GM12878 (cell line): ENCODE data around the gene EEF2K. TPM values are rescaled to one million over a fixed set of nuclear protein-coding genes. Genes with fewer than 3 reads are reported as not detected.

Experiments
- ATAC-seq: fragments of 200-7000 bp; cut with Tn5 transposase; 3 replicates; pipeline ENCODE4 v1.9.1; 2020; ENCODE audit warnings: mild to moderate bottlenecking, moderate library complexity
- BruUV-seq: library from RNA; stranded (reverse); fragments of 400-500 nt; replicated peaks from 2 replicates; lab custom pipeline; 2021; lab: Mats Ljungman, UMichigan
- CTCF ChIA-PET: fragments of 300-600 bp; sonication (Branson Sonifier 250); formaldehyde crosslinking; extraction: SDS; loops from one replicate; lab custom pipeline; 2021; ENCODE audit warnings: inconsistent platforms; lab: Yijun Ruan, JAX
- POLR2A ChIA-PET: fragments of 350-600 bp; formaldehyde crosslinking; extraction: SDS; loops from one replicate; lab custom pipeline; 2021; ENCODE audit warnings: inconsistent platforms; lab: Charles Lee
- RAD21 ChIA-PET: fragments of 300-600 bp; sonication (Branson Sonifier 250); formaldehyde crosslinking; loops from one replicate; lab custom pipeline; 2023; ENCODE audit warnings: antibody characterized with exemption; ENCODE audit not compliant: unreplicated experiment; lab: Charles Lee
- SMC1A ChIA-PET: fragments of 300-600 bp; sonication (Branson Sonifier 250); formaldehyde crosslinking; loops from one replicate; lab custom pipeline; 2023; ENCODE audit not compliant: unreplicated experiment, uncharacterized antibody; lab: Charles Lee
- DNase-seq: peaks from one replicate; pipeline ENCODE4 v3.0.0-alpha.2; 2011; ENCODE audit warnings: low read depth, low spot score
- FAIRE-seq: peaks from 3 replicates; lab custom pipeline; 2011; peaks lifted over from hg19 to GRCh38; lab: Jason Lieb, UNC
- H2AFZ ChIP-seq: 2 replicates; pipeline ENCODE4 v1.6.0; 2011; ENCODE audit warnings: low read depth, low read length, control low read depth; ENCODE audit not compliant: control insufficient read depth
- H3K27ac ChIP-seq: 2 replicates; pipeline ENCODE4 v1.5.1; 2011; ENCODE audit warnings: control low read depth; ENCODE audit not compliant: control insufficient read depth, insufficient read depth
- H3K27me3 ChIP-seq, 2 experiments: replicated peaks in 1 of 2; 2 replicates each; pipeline versions ENCODE4 v1.6.0 to v1.6.1; 2011; ENCODE audit warnings: low read length in 1 of 2; ENCODE audit not compliant: control insufficient read depth in 2 of 2, insufficient read depth in 2 of 2
- H3K36me3 ChIP-seq, 2 experiments: 2 replicates each; pipeline ENCODE4 v1.5.1; 2011; ENCODE audit warnings: low read length in 1 of 2; ENCODE audit not compliant: control insufficient read depth in 2 of 2, insufficient read depth in 2 of 2
- H3K4me1 ChIP-seq: 2 replicates; pipeline ENCODE4 v1.6.1; 2011; ENCODE audit warnings: mild to moderate bottlenecking, low read length, moderate library complexity, mixed read lengths; ENCODE audit not compliant: control insufficient read depth, insufficient read depth
- H3K4me2 ChIP-seq: 2 replicates; pipeline ENCODE4 v1.6.0; 2011; ENCODE audit warnings: control low read depth; ENCODE audit not compliant: control insufficient read depth, insufficient read depth
- H3K4me3 ChIP-seq: fragments of 200-600 bp; sonication (generic); 2 replicates; pipeline ENCODE4 v1.5.1; 2016
- H3K79me2 ChIP-seq: 2 replicates; pipeline ENCODE4 v1.6.0; 2011; ENCODE audit warnings: low read length; ENCODE audit not compliant: control insufficient read depth, insufficient read depth
- H3K9ac ChIP-seq: 2 replicates; pipeline ENCODE4 v1.8.0; 2011; ENCODE audit warnings: low read length, control low read depth, mixed read lengths; ENCODE audit not compliant: control insufficient read depth, insufficient read depth
- H3K9me3 ChIP-seq: replicated peaks from 3 replicates; pipeline ENCODE4 v1.5.1; 2011; ENCODE audit warnings: mild to moderate bottlenecking, low read length; ENCODE audit not compliant: control insufficient read depth, insufficient read depth
- H4K20me1 ChIP-seq: 2 replicates; pipeline ENCODE4 v1.6.0; 2011; ENCODE audit not compliant: control insufficient read depth, insufficient read depth
- ATF7 ChIP-seq: fragments of 450-650 bp; IDR thresholded peaks from 2 replicates; pipeline ENCODE4 v1.6.1; 2016; ENCODE audit warnings: low read depth, mild to moderate bottlenecking
- BACH1 ChIP-seq: fragments of 450-650 bp; IDR thresholded peaks from 2 replicates; pipeline ENCODE4 v1.6.1; 2017; ENCODE audit warnings: mild to moderate bottlenecking, borderline replicate concordance
- RCOR1 ChIP-seq: conservative IDR thresholded peaks from 2 replicates; pipeline ENCODE4 v1.6.1; 2012; ENCODE audit warnings: low read depth, low read length, improper control_type of control experiment
- WGBS: methylation state at CpG from one replicate; pipeline ENCODE4 v1.1.6; 2016; ENCODE audit warnings: low lambda C conversion rate; ENCODE audit not compliant: insufficient replicate concordance, insufficient coverage; ENCODE audit errors: missing lambda C conversion rate; 5-methylcytosine and 5-hydroxymethylcytosine counted together
- in situ Hi-C: fragments of 300-500 bp; cut with MboI; formaldehyde crosslinking; loops from 9 replicates; pipeline ENCODE4 v1.14.3; 2018; ENCODE audit warnings: mixed read lengths
- intact Hi-C: fragments of 100-400 bp; cut with micrococcal nuclease; formaldehyde crosslinking; loops from one replicate; pipeline ENCODE4 v1.14.2; 2022; ENCODE audit not compliant: unreplicated experiment
- polyA plus RNA-seq, 11 experiments: library from polyadenylated mRNA; depleted of rRNA in 4 of 11; unstranded in 6 of 11; stranded (reverse) in 5 of 11; fragments of >200 nt; fragmentation: Nextera tagmentation in 4 of 11; fragmentation: Illumina TruSeq in 1 of 11; extraction: Ambion mirVana in 4 of 11; extraction: Trizol in 1 of 11; gene quantifications; 1 replicate in 1 of 11; 2 replicates in 10 of 11; pipeline versions ENCODE4 v1.2.1 to v1.2.3, GENCODE V29; 2011 to 2016; ENCODE audit warnings: inconsistent platforms in 2 of 11, missing spikeins in 2 of 11, low read depth in 1 of 11
- total RNA-seq, 4 experiments: library from RNA; depleted of rRNA in 3 of 4; stranded (reverse); fragments of >200 nt in 3 of 4; fragmentation: Illumina TruSeq in 1 of 4; extraction: Trizol in 1 of 4; gene quantifications; 2 replicates each; pipeline versions ENCODE4 v1.2.1 to v1.2.3, GENCODE V29; 2013 to 2021
- TF ChIP-seq, protein P1 (sequence below): fragments of 450-650 bp; IDR thresholded peaks from 2 replicates; pipeline ENCODE4 v1.6.1; 2017; ENCODE audit warnings: low read depth, mild to moderate bottlenecking, moderate library complexity

Gene EEF2K
- total and polyA plus RNA-seq, 10 of the 15 experiments (the other 5 are each of a cell fraction or from before 2014, with no cell fraction given): 2.0 to 29.6 (median 12.2) TPM

DNA sequence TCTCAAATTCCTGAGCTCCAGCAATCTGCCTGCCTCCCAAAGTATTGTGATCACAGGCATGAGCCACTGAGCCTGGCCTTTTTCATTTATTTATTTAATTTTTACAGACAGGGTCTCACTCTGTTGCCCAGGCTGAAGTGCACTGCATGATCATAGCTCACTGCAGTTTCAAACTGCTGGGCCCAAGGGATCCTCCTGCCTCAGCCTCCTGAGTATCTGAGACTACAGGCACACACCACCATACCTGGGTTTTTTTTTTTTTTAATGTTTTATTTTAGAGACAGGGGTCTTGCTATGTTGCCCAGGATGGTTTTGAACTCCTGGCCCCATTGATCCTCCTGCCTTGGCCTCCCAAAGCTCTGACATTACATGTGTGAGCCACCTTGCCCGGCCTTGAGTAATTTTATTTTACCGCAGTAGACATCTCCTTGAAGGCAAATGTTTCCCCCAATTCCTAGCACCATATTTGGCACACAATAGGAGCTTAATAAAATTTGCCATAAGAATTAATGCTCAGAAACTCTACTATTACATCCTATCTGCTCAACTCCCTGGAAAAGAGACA lies 1.9 kb upstream of the EEF2K start:
- H3K27ac ChIP-seq: no peak overlapping the region
- H3K4me2 ChIP-seq: no peak overlapping the region
- ChIA-PET POLR2A (interaction anchor here (2.4 to 7.1 kb wide), 2 partner anchors 11 to 93 kb away, joined by 10 to 104 read pairs; partner anchors contain the start of gene POLR3E), SMC1A (interaction anchor here (0.6 to 8.9 kb wide), 7 partner anchors 9 to 110 kb away, joined by 3 to 83 read pairs (median 9); partner anchors contain the start of gene POLR3E), CTCF (interaction anchor here (2.1 to 7.9 kb wide), 3 partner anchors 13 to 94 kb away, joined by 6 to 91 read pairs (median 56); partner anchors contain the start of gene POLR3E), RAD21 (interaction anchor here (0.7 to 7.4 kb wide), 4 partner anchors 11 to 150 kb away, joined by 3 to 74 read pairs (median 8); partner anchors contain the start of gene POLR3E)
- in situ Hi-C loops: no loop called here
- DNase-seq (no peak), ATAC-seq (no peak), FAIRE-seq (no peak)
- no peaks in the 10 kb centered on the region for H3K9me3 ChIP-seq
- intact Hi-C loops: no loop called here
- no peaks in the 10 kb centered on the region for H3K27me3 ChIP-seq
- H3K79me2 ChIP-seq: peaks cover 30% of the 10 kb centered on the region
- H3K9ac ChIP-seq: no peak overlapping the region
- no TSS peak for BruUV-seq
- H4K20me1 ChIP-seq: no peaks in the 10 kb centered on the region
- peaks cover 11% of the 10 kb centered on the region for H3K4me1 ChIP-seq
- no peaks in the 10 kb centered on the region for H3K36me3 ChIP-seq
- H3K4me3 ChIP-seq: no peak overlapping the region
- no peak overlapping the region for H2AFZ ChIP-seq
- WGBS: 93% methylated on average over 2 of the region's 2 CpGs
- no peak for TF ChIP-seq RCOR1
- TF ChIP-seq, all 136 proteins: peak for 0

DNA sequence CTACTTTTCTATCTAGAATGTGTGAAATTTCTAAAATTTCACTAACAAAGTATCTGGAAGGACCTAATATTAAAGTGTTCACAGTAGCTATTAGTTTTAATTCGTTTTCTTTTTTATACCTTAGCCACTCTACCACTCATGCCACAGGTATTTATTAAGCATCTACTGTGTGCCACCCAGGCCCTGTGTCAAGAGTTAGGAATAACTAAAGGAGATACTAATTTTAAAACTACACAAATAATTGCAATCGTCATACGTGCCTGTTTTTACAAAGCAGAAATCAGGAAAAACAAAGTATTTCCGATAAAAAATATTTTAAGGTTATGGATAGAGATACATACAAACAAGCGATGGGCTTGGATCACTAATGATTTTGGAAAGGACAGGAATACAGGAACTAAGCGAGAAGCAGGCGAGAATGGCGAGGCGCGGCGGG lies 483 bp upstream of the EEF2K start:
- ChIA-PET RAD21 (interaction anchor here (1.0 to 7.4 kb wide), 7 partner anchors 11 to 92 kb away, joined by 3 to 74 read pairs (median 11); partner anchors contain the start of gene POLR3E), CTCF (interaction anchor here (1.0 to 7.9 kb wide), 6 partner anchors 9 to 93 kb away, joined by 3 to 91 read pairs (median 24); partner anchors contain the start of gene POLR3E), POLR2A (interaction anchor here (1.1 to 7.1 kb wide), 5 partner anchors 12 to 92 kb away, joined by 3 to 104 read pairs (median 6); partner anchors contain the start of gene POLR3E), SMC1A (interaction anchor here (2.0 to 8.9 kb wide), 5 partner anchors 11 to 95 kb away, joined by 9 to 83 read pairs (median 23); partner anchors contain the start of gene POLR3E)
- peak overlapping the region; percentile 70 for H3K4me2 ChIP-seq
- BruUV-seq: TSS peak; percentile 95
- H2AFZ ChIP-seq: peak overlapping the region; percentile 71
- peaks cover 1% of the 10 kb centered on the region; the same call in 2 of the 3 replicates for H3K9me3 ChIP-seq
- no peaks in the 10 kb centered on the region for H3K27me3 ChIP-seq
- H3K79me2 ChIP-seq: peaks cover 45% of the 10 kb centered on the region
- FAIRE-seq: peak; percentile 35
- no peak for ATAC-seq
- intact Hi-C loops (loop anchor here (1.0 kb wide), 2 partner anchors 10 to 92 kb away; partner anchors contain the start of gene POLR3E), in situ Hi-C loops (no loop called here)
- peaks cover 1 to 2% of the 10 kb centered on the region in 2 experiments; a peak in 1 of 4 replicates for H3K36me3 ChIP-seq
- H3K4me3 ChIP-seq: peak overlapping the region; percentile 16; the same call in 1 of the 2 replicates
- 3% methylated on average over 11 of the region's 11 CpGs for WGBS
- TF ChIP-seq BACH1: no peak
- peak; percentile 42; the same call in 1 of the 2 replicates for TF ChIP-seq ATF7
- TF ChIP-seq, protein P1, sequence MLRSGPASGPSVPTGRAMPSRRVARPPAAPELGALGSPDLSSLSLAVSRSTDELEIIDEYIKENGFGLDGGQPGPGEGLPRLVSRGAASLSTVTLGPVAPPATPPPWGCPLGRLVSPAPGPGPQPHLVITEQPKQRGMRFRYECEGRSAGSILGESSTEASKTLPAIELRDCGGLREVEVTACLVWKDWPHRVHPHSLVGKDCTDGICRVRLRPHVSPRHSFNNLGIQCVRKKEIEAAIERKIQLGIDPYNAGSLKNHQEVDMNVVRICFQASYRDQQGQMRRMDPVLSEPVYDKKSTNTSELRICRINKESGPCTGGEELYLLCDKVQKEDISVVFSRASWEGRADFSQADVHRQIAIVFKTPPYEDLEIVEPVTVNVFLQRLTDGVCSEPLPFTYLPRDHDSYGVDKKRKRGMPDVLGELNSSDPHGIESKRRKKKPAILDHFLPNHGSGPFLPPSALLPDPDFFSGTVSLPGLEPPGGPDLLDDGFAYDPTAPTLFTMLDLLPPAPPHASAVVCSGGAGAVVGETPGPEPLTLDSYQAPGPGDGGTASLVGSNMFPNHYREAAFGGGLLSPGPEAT: peak; percentile 57; the same call in 1 of the 2 replicates
- peak overlapping the region; percentile 57 for H3K27ac ChIP-seq
- peak overlapping the region; percentile 42 for H3K9ac ChIP-seq
- H4K20me1 ChIP-seq: no peaks in the 10 kb centered on the region
- DNase-seq: no peak
- H3K4me1 ChIP-seq: peaks cover 5% of the 10 kb centered on the region; the same call in 1 of the 2 replicates
